GM10266 (cell line): ENCODE measurements around the gene NR4A2.

Experiments used
- DNase-seq: peaks from one replicate; pipeline ENCODE4 v3.0.0; 2012; ENCODE audit errors: extremely low spot score
- CTCF ChIP-seq: IDR thresholded peaks from 2 replicates; pipeline ENCODE4 v1.5.1; 2012; ENCODE audit warnings: mild to moderate bottlenecking, low read depth; ENCODE audit not compliant: control insufficient read depth, insufficient read depth; ENCODE audit errors: missing control alignments

Gene NR4A2

GRCh38 chr2:156352911-156353310 is 20.4 kb upstream of the NR4A2 start:
- no peak for TF ChIP-seq CTCF
- DNase-seq, result no peak

GRCh38 chr2:156350374-156351142 is 18.0 kb upstream of the NR4A2 start:
- DNase-seq, result no peak
- TF ChIP-seq CTCF, result no peak

GRCh38 chr2:156349605-156350004 is 17.1 kb upstream of the NR4A2 start:
- no peak for DNase-seq
- no peak for TF ChIP-seq CTCF

GRCh38 chr2:156349161-156349560 is 16.6 kb upstream of the NR4A2 start:
- no peak for DNase-seq
- no peak for TF ChIP-seq CTCF

GRCh38 chr2:156347431-156347830 is 14.9 kb upstream of the NR4A2 start:
- TF ChIP-seq CTCF, result no peak

GRCh38 chr2:156346731-156347130 is 14.2 kb upstream of the NR4A2 start:
- TF ChIP-seq CTCF, result no peak

More at GRCh38 chr2:156347431-156347830, 14.9 kb upstream of the NR4A2 start:
- DNase-seq, result no peak

GRCh38 chr2:156345582-156345981 is 13.1 kb upstream of the NR4A2 start:
- TF ChIP-seq CTCF, result no peak
- DNase-seq, result no peak

More at GRCh38 chr2:156346731-156347130, 14.2 kb upstream of the NR4A2 start:
- no peak for DNase-seq
